Activated CD8-positive, alpha-beta T cell treated with anti-CD3 and anti-CD28 coated beads for 36 hours (primary cell): ENCODE results near the gene MGST3. TPM values are rescaled to one million over a fixed set of nuclear protein-coding genes. Genes with fewer than 3 reads are reported as not detected.
"Not testable (repeated sequence)": the region's sequence is repeated elsewhere in the genome, so short reads cannot be mapped to it uniquely, and the experiment has no call there.

Experiments
- ATAC-seq: fragments of 200-7000 bp; cut with Tn5 transposase; one replicate; pipeline ENCODE4 v1.10.0; 2021; ENCODE audit warnings: mild to moderate bottlenecking, moderate library complexity
- CTCF ChIA-PET: fragments of 350-600 bp; sonication (Branson Sonifier 250); formaldehyde crosslinking; loops from one replicate; lab custom pipeline; 2021; ENCODE audit warnings: antibody characterized with exemption; lab: Charles Lee
- POLR2A ChIA-PET: fragments of 350-600 bp; sonication (Branson Sonifier 250); formaldehyde crosslinking; loops from one replicate; lab custom pipeline; 2021; ENCODE audit warnings: antibody characterized with exemption; lab: Charles Lee
- DNase-seq: peaks from one replicate; pipeline ENCODE4 v3.0.0-alpha.2; 2020
- H3K27ac Mint-ChIP-seq: one replicate; pipeline ENCODE4 v1.8.0; 2021; ENCODE audit warnings: mild to moderate bottlenecking, mixed read lengths
- H3K27me3 Mint-ChIP-seq: one replicate; pipeline ENCODE4 v1.8.0; 2021; ENCODE audit warnings: mixed read lengths
- H3K36me3 Mint-ChIP-seq: one replicate; pipeline ENCODE4 v1.8.0; 2021; ENCODE audit warnings: low read depth, mixed read lengths
- H3K4me1 Mint-ChIP-seq: one replicate; pipeline ENCODE4 v1.8.0; 2021; ENCODE audit warnings: low read depth, mixed read lengths
- H3K4me3 Mint-ChIP-seq: one replicate; pipeline ENCODE4 v1.8.0; 2021; ENCODE audit warnings: mild to moderate bottlenecking, moderate library complexity, mixed read lengths
- H3K9me3 Mint-ChIP-seq: one replicate; pipeline ENCODE4 v1.8.0; 2021; ENCODE audit warnings: mixed read lengths
- CTCF ChIP-seq: fragments of 200-600 bp; IDR thresholded peaks from one replicate; pipeline ENCODE4 v1.8.0; 2022; ENCODE audit warnings: antibody characterized with exemption, mild to moderate bottlenecking
- intact Hi-C: fragments of 100-400 bp; cut with micrococcal nuclease; formaldehyde crosslinking; loops from one replicate; pipeline ENCODE4 v1.10.0; 2022
- total RNA-seq, 2 experiments: library from RNA; stranded (reverse); gene quantifications; one replicate each; pipeline ENCODE4 v1.2.3, GENCODE V29; 2021

The MGST3 gene
- total RNA-seq, 2 experiments from 2014 or later = 23.8 to 26.1 TPM

GRCh38 chr1:165635823-165636222 lies 4.8 kb downstream of the MGST3 start:
- no peak for DNase-seq
- intact Hi-C loops = no loop called here
- no peak for ATAC-seq
- TF ChIP-seq CTCF = no peak
- no peaks in the 10 kb centered on the region for H3K27me3 Mint-ChIP-seq
- CTCF ChIA-PET = no interaction called here
- H3K4me3 Mint-ChIP-seq = no peak overlapping the region
- no peaks in the 10 kb centered on the region for H3K36me3 Mint-ChIP-seq
- H3K27ac Mint-ChIP-seq = no peak overlapping the region
- H3K4me1 Mint-ChIP-seq = peaks cover 32% of the 10 kb centered on the region
- H3K9me3 Mint-ChIP-seq = no peaks in the 10 kb centered on the region
- POLR2A ChIA-PET = no interaction called here

GRCh38 chr1:165637427-165637826 lies 6.4 kb downstream of the MGST3 start:
- intact Hi-C loops = no loop called here
- no peak overlapping the region for H3K27ac Mint-ChIP-seq
- no peaks in the 10 kb centered on the region for H3K27me3 Mint-ChIP-seq
- TF ChIP-seq CTCF = no peak
- H3K4me3 Mint-ChIP-seq = no peak overlapping the region
- no peaks in the 10 kb centered on the region for H3K36me3 Mint-ChIP-seq
- ATAC-seq (no peak), DNase-seq (no peak)
- POLR2A ChIA-PET = no interaction called here
- H3K9me3 Mint-ChIP-seq = no peaks in the 10 kb centered on the region
- CTCF ChIA-PET = interaction anchor here (1.4 kb wide), 1 partner anchor 12 kb away, joined by 4 read pairs; no protein-coding TSS in a partner anchor
- peaks cover 35% of the 10 kb centered on the region for H3K4me1 Mint-ChIP-seq

GRCh38 chr1:165638211-165638610 lies 7.2 kb downstream of the MGST3 start:
- H3K4me1 Mint-ChIP-seq = peaks cover 28% of the 10 kb centered on the region
- DNase-seq, POLR2A ChIA-PET, H3K36me3 Mint-ChIP-seq, ATAC-seq, H3K27me3 Mint-ChIP-seq, intact Hi-C loops, H3K27ac Mint-ChIP-seq, H3K4me3 Mint-ChIP-seq, H3K9me3 Mint-ChIP-seq: not testable (repeated sequence)
- CTCF ChIA-PET = interaction anchor here (1.4 kb wide), 1 partner anchor 12 kb away, joined by 4 read pairs; no protein-coding TSS in a partner anchor

- intact Hi-C loops = no loop called here
- ATAC-seq = peak; percentile 65
- Mint-ChIP-seq H3K9me3 (no peaks in the 10 kb centered on the region), H3K4me3 (no peak overlapping the region), H3K27me3 (no peaks in the 10 kb centered on the region), H3K36me3 (no peaks in the 10 kb centered on the region), H3K4me1 (peaks cover 16% of the 10 kb centered on the region), H3K27ac (no peak overlapping the region)
- ChIA-PET POLR2A (no interaction called here), CTCF (no interaction called here)
- TF ChIP-seq CTCF = no peak
- no peak for DNase-seq
Observed at GRCh38 chr1:165639821-165640623, 9.0 kb downstream of the MGST3 start.

GRCh38 chr1:165641231-165641987 lies 10.4 kb downstream of the MGST3 start:
- H3K4me3 Mint-ChIP-seq = no peak overlapping the region
- DNase-seq = no peak
- H3K27me3 Mint-ChIP-seq = no peaks in the 10 kb centered on the region
- ChIA-PET POLR2A (no interaction called here), CTCF (no interaction called here)
- no peaks in the 10 kb centered on the region for H3K9me3 Mint-ChIP-seq
- no peak overlapping the region for H3K27ac Mint-ChIP-seq
- TF ChIP-seq CTCF = no peak
- intact Hi-C loops = no loop called here
- peaks cover 21% of the 10 kb centered on the region for H3K4me1 Mint-ChIP-seq
- no peaks in the 10 kb centered on the region for H3K36me3 Mint-ChIP-seq
- no peak for ATAC-seq
